Gastrocnemius medialis (tissue), 4 donors: Measurements from ENCODE around the gene SQSTM1.

Experiments
- POLR2A ChIP-seq, 2 donors: fragments of 450-650 bp; IDR thresholded peaks; one replicate each; pipeline ENCODE4 v1.6.1; 2017; ENCODE audit warnings: antibody characterized with exemption in 2 of 2, mild to moderate bottlenecking in 2 of 2, moderate library complexity in 2 of 2
- TF ChIP-seq, protein P1 (sequence below), 5 experiments: fragments of 450-650 bp in 3 of 5; fragments of 200-600 bp in 2 of 5; sonication (generic) in 2 of 5; IDR thresholded peaks in 4 of 5; conservative IDR thresholded peaks in 1 of 5; 1 replicate in 4 of 5; 2 replicates in 1 of 5; pipeline ENCODE4 v1.5.1; 2016 to 2019; ENCODE audit warnings: antibody characterized with exemption in 5 of 5, mild to moderate bottlenecking in 3 of 5, moderate library complexity in 3 of 5

- TF ChIP-seq, protein P1, sequence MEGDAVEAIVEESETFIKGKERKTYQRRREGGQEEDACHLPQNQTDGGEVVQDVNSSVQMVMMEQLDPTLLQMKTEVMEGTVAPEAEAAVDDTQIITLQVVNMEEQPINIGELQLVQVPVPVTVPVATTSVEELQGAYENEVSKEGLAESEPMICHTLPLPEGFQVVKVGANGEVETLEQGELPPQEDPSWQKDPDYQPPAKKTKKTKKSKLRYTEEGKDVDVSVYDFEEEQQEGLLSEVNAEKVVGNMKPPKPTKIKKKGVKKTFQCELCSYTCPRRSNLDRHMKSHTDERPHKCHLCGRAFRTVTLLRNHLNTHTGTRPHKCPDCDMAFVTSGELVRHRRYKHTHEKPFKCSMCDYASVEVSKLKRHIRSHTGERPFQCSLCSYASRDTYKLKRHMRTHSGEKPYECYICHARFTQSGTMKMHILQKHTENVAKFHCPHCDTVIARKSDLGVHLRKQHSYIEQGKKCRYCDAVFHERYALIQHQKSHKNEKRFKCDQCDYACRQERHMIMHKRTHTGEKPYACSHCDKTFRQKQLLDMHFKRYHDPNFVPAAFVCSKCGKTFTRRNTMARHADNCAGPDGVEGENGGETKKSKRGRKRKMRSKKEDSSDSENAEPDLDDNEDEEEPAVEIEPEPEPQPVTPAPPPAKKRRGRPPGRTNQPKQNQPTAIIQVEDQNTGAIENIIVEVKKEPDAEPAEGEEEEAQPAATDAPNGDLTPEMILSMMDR (IDR thresholded peaks at IDR 0.05 in 4 of 5, conservative IDR thresholded peaks at IDR 0.05 in 1 of 5) = no peak
- no peak for TF ChIP-seq POLR2A (IDR thresholded peaks at IDR 0.05)
These were observed 3.2 kb upstream of the SQSTM1 start for GRCh38 chr5:179817470-179817840.
